ENCODE measurements around the gene CPT2.

DNA sequence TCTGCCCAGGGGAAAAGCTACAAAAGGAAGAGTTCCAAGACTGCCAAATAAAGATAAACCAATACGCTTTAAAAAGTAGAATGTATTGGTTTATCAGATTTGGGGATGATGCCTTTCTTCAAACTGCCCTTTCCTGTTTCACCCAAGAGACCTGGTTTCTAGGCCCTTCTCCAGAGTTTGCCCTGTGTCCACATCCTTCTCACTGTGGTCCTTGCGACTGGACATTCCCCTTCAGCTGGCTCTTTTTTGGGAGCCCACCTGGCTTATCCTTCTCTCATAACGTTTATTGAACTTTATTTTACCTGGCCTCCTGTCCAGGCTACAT lies 24.3 kb downstream of the CPT2 start:
- TF ChIP-seq, protein P1, sequence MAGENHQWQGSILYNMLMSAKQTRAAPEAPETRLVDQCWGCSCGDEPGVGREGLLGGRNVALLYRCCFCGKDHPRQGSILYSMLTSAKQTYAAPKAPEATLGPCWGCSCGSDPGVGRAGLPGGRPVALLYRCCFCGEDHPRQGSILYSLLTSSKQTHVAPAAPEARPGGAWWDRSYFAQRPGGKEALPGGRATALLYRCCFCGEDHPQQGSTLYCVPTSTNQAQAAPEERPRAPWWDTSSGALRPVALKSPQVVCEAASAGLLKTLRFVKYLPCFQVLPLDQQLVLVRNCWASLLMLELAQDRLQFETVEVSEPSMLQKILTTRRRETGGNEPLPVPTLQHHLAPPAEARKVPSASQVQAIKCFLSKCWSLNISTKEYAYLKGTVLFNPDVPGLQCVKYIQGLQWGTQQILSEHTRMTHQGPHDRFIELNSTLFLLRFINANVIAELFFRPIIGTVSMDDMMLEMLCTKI (IDR thresholded peaks at IDR 0.05; ENCODE audit: partially characterized antibody): no peak
- TF ChIP-seq ZZZ3 (IDR thresholded peaks at IDR 0.05) (no peak), PTBP1 (IDR thresholded peaks at IDR 0.05; ENCODE audit: low read depth, low read length) (no peak), NCOR1 (IDR thresholded peaks at IDR 0.05) (no peak)
- TF ChIP-seq, protein P2, sequence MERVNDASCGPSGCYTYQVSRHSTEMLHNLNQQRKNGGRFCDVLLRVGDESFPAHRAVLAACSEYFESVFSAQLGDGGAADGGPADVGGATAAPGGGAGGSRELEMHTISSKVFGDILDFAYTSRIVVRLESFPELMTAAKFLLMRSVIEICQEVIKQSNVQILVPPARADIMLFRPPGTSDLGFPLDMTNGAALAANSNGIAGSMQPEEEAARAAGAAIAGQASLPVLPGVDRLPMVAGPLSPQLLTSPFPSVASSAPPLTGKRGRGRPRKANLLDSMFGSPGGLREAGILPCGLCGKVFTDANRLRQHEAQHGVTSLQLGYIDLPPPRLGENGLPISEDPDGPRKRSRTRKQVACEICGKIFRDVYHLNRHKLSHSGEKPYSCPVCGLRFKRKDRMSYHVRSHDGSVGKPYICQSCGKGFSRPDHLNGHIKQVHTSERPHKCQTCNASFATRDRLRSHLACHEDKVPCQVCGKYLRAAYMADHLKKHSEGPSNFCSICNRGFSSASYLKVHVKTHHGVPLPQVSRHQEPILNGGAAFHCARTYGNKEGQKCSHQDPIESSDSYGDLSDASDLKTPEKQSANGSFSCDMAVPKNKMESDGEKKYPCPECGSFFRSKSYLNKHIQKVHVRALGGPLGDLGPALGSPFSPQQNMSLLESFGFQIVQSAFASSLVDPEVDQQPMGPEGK (CRISPR knock-in tag; IDR thresholded peaks at IDR 0.05; ENCODE audit: borderline replicate concordance): no peak
